Measurements from ENCODE around the gene PPP6R3.
"Not testable (repeated sequence)": the region's sequence is repeated elsewhere in the genome, so short reads cannot be mapped to it uniquely, and the experiment has no call there.

Gene PPP6R3

DNA sequence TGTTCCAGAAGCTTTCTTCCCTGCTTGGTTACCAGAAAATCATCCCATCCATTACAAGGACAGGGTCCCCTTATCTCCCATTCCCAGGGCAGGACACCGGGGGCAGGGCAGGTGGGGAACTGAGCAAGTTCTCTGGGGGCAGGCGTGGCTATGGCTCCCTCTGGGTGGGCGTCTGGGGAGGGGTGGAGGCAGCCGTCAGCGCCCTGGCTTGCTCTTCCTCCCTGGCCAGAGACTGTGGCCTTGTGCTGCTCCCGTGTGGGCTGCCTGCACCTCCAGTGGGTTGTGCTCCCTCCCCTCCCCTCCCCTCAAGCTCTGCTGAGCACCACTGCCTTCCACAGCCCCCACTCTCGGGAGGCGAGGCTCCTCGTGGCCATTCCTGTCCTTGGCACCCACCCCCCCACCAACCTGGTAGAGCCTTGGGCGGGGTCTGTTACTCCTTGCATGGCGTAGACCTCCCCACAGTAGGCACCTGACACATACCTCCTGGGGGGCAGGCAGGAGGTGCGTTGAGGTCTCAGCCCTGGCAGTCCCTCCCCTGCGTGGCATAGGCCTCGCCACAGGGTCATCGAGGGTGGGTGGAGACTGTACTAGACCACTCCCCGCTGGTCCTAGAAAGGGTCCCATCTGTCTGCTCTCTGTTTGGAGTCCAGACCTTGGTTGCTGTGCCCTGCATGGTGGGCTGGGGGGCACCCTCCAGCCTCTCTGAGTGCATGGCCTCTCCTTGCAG is 24.2 kb upstream of the PPP6R3 start:
- DNase-seq, result no peak

DNA sequence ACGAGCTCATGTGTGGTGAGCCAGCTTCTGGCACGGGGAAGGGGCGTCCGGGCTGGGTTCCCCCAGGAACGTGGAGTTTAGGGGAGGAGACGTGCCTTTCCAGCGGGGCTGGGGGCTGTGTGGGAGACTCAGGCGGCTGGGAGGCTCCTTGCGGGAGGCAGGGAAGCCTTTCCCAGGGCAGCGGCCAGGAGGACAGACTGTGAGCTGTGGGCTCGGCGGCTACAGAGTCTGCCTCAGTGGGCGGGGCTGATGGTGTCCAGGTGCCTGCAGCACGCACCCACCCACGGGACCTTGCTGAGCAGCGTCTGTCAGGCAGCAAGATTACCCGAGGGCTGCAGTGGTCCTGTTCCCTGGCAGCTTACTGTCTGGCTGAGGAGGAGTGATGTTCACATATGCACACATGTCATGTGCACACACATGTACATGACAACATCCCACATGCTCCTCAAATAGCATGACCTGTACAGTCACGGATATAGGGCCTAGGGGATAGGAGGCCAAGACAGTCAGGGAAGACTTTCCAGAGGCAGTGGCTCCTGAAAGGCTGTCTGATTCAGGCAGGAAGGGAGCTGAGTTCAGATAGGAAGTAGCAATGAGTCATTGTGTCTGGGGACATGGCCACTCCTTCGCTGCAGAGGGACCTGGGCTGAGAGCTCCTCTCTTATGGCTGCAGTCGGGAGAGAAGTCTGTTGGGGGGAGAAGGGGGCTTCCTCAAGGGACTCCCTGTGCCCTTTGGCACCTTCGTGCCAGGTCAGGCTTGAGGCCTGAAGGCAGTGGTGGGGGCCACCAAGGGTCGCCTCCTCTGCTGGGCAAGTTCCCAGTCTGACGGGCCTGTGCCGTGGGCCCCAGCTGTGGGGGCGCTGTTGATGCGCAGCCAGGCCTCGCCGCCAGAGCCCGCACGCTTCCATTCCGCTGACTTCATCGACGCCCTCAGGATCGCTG is 23.3 kb upstream of the PPP6R3 start:
- DNase-seq, result no peak

DNA sequence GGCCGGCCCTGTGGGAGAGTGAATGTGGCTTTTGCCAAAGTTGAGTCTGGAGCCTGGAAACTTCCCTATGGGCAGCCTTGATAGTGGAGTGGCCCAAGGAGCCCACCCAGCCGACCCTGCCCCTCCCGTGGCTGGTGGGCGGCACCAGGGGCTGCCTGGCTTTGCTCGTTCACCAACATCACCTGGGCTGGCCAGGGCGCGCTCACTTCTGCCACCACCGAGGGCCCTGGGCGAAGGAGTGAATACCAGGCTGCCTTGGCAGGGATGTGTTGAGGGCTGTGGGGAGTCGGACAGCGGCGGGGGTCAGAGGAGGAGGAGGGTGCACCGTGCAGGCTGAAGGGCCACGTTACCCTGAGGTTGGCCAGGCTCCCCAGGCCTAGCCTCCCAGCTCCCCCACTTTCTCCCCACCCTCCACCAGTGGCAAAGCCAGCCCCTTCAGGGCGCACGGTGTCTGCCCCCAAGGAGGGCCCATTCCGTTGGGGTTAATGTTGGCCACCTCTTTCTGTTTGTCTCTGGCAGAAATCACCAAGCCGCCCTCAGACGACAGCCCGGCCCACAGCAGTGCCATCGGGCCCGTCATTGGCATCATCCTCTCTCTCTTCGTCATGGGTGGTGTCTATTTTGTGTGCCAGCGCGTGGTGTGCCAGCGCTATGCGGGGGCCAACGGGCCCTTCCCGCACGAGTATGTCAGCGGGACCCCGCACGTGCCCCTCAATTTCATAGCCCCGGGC is 22.5 kb upstream of the PPP6R3 start:
- DNase-seq, result no peak

DNA sequence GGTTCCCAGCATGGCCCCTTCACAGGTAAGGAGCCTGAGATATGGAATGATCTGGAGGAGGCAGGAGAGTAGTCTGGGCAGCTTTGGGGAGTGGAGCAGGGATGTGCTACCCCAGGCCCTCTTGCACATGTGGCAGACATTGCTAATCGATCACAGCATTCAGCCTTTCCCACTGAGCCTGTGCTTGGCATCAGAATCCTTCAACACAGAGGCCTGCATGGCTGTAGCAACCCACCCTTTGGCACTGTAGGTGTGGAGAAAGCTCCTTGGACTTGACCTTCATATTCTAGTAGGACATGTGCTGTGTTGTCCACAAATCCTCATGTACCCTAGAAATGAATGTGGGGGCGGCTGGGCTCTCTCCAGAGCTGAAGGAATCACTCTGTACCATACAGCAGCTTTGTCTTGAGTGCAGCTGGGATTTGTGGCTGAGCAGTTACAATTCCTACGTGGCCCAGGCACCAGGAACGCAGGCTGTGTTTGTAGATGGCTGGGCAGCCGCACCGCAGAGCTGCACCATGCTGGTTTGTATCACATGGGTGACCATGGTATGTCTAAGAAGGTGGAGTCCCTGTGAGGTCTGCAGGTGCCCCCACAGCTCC is 21.8 kb upstream of the PPP6R3 start:
- DNase-seq, result no peak

- no peak for DNase-seq
Measured at GRCh38 chr11:68439355-68440065, 21.0 kb upstream of the PPP6R3 start.

DNA sequence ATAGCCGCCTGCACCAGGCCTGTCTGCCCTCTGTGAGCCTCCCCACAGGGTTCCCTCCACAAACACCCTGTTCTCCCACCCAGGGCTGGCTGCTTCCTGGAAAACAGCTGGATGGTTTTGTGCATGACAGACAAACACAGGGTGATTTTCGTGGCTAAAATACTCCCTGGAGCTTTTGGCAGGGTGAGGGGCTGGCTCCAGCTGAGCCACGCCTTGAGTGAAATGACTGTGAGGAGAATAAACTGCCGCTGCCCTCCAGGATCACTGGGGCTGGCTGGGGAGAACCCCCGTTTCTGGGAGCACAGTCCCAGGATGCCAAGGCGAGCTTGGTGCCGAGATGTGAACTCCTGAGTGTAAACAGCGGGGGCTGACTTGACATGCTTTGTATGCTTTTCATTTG is 20.3 kb upstream of the PPP6R3 start:
- DNase-seq, result no peak

- DNase-seq, result no peak
Measured at GRCh38 chr11:68441466-68442230, 18.9 kb upstream of the PPP6R3 start.

DNA sequence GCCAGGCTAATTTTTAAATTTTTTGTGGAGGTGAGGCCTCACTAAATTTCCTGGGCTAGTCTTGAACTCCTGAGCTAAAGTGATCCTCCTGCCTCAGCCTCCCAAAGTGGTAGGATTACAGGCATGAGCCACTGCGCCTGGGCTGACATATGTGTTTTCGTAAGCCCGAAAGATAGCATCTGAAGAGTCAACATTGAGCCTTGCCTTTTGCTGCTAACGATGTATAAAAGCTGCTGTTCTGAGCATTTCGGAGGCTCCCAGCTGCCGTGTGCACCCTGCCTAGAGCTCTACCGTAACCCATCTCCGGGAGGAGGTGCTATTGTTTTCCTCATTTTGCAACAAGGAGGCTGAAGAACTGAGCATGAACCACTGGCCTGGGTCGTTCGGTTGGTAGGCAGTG is 18.1 kb upstream of the PPP6R3 start:
- DNase-seq, result no peak

DNA sequence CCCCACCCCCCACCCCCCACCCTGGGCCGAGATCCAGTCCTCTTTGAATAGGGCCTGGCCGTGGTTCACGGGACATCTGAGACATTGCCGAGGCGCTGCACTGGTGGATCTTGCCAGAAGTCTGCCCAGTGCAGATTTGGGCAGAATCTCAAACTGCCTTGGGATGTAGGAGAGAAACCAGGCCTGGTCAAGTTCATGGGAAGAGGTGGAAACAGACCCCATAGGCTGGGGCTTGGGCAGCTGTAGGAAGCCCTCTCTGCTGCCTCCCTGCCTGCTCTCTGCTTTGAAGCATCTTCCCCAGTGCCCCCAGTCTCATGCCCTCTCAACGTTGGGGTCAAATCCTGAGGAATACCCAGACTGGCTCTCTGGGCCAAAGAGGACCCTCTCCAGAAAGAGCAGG is 16.0 kb upstream of the PPP6R3 start:
- DNase-seq, result no peak

GRCh38 chr11:68445531-68446035 is 15.0 kb upstream of the PPP6R3 start:
- DNase-seq, result no peak

DNA sequence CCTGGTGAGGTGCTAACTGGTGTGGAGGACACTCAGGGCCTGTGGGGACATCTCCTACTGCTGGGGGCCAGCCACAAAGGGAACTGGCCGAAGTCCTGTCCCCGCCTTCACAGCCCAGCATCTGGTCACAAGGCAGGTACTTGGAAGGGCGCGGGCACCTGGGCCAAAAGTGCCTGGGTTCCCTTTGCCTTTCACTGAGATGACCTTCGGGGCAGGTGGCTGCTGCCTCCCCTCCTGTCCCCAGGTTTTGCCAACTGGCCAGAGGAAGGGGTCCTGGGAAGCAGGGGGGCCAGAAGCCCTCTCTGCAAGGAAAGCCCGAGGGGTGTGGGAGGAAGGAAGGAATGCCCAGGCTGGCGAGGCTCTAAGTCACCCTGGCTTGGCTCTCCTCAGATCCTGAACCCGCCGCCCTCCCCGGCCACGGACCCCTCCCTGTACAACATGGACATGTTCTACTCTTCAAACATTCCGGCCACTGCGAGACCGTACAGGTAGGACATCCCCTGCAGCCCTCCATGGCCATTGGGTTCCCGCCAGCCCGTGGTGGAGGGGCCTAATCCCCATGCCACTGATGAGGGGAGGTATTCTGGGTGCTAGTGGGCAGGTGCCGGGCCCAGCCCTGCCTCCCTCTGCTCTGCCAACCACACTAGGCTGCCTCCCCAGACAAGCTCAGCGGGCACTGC is 14.4 kb upstream of the PPP6R3 start:
- DNase-seq, result no peak

DNA sequence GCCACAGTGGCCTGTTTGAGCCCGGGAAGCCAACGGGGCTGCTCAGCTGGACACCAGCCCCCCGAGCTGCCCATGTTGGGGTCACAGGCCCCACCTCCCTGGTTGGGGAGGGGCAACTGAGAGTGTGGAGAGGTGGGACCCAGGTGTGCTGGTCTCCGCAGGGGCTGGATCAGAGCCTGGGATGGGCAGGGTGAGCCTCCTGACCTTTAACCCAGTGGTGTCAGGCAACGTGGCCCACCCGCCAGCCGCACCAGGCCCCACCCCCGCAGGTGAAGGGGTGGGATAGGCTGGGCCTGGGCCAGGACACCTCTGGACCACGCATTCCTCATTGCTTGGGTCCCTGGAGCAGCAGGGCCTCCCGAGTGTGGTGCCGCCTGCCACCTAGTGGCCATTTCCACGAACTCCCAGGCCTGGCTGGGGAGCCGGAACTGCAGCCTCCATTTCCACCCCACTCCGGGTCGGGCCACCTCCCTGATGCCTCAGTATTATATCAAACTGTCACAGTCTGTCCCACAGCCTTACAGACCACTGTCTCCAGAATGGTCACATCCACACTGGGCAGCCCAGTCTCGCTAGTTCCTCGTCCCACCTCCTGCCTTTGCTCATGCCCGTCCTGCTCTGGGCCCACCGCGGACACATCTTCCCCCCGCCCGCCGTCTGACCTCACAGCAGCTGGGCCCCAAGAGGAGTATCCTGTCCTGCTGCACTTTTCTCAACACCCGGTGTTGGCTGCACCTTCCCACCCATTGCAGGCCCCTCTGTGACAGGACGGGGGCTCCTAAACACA is 13.3 kb upstream of the PPP6R3 start:
- peak; percentile 78 for DNase-seq

DNA sequence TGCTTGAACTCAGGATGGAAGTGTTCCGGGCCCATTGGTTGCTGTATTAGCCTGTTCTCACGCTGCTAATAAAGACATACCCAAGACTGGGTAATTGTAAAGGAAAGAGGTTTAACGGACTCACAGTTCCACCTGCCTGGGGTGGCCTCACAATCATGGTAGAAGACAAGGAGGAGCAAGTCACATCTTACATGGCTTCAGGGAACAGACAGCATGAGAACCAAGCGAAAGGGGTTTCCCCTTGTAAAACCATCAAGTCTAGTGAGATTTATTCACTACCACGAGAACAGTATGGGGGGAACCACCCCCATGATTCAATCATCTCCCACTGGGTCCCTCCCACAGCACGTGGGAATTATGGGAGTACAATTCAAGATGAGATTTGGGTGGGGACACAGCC is 12.6 kb upstream of the PPP6R3 start:
- not testable (repeated sequence) for DNase-seq

GRCh38 chr11:68448604-68449011 is 11.9 kb upstream of the PPP6R3 start:
- no peak for DNase-seq

DNA sequence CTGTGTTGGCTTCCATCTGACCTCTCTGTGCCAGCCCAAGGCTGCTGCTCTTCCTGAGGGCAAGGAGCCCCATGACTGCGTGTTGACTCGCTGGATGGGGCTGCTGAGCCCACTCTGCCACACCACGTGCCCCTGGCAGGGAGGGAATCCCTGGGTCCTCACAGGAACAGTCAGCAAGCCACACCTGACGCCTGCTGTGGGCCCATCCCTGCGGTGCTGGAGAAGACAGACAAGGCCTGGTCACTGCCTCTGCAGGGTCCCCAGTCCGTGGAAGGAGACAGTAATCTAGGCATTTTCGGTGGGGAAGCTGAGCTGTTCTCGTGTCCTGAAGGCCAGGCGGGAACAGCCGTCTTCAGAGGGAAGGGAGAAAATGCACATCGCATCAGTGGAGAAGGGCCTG is 10.6 kb upstream of the PPP6R3 start:
- no peak for DNase-seq

DNA sequence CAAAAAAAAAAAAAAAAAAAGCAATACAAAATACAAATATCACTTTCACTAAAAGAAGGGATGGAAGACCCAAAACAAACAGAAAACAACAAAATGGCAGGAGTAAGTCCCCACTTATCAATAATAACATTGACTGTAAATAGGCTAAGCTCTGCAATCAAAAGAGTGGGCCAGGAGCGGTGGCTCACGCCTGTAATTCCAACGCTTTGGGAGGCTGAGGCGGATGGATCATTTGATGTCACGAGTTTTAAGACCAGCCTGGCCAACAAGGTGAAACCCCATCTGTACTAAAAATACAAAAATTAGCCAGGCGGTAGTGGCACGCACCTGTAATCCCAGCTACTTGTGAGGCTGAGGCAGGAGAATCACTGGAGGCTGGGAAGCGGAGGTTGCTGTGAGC is 9.8 kb upstream of the PPP6R3 start:
- no peak for DNase-seq

GRCh38 chr11:68454767-68455166 is 5.8 kb upstream of the PPP6R3 start:
- no peak for DNase-seq

GRCh38 chr11:68455485-68455884 is 5.1 kb upstream of the PPP6R3 start:
- DNase-seq, result no peak

- DNase-seq, result no peak
Measured at GRCh38 chr11:68457216-68457897, 3.2 kb upstream of the PPP6R3 start.

All from CD4-positive, alpha-beta T cell treated with Interleukin-21 for 1 hour (primary cell).